Stomach (tissue), 4 donors: Measurements from ENCODE around the gene STYXL2.

ENCODE experiments used
- CTCF ChIP-seq, 7 experiments: fragments of 450-650 bp in 4 of 7; fragments of 200-600 bp in 3 of 7; sonication (generic) in 3 of 7; IDR thresholded peaks; one replicate each; pipeline ENCODE4 v1.5.1; 2016 to 2019; ENCODE audit warnings: antibody characterized with exemption in 7 of 7, control low read depth in 2 of 7, mild to moderate bottlenecking in 1 of 7
- EP300 ChIP-seq: sonication (generic); formaldehyde crosslinking; IDR thresholded peaks from one replicate; pipeline ENCODE4 v1.6.1; 2017; ENCODE audit warnings: antibody characterized with exemption
- POLR2A ChIP-seq, 4 donors: fragments of 450-650 bp; IDR thresholded peaks; one replicate each; pipeline ENCODE4 v1.6.1; 2016; ENCODE audit warnings: antibody characterized with exemption in 4 of 4, control low read depth in 2 of 4, mild to moderate bottlenecking in 1 of 4, moderate library complexity in 1 of 4
- POLR2AphosphoS5 ChIP-seq, 3 donors: sonication (generic); formaldehyde crosslinking; IDR thresholded peaks; one replicate each; pipeline ENCODE4 v1.6.1; 2016; ENCODE audit warnings: antibody characterized with exemption in 3 of 3

GRCh38 chr1:167114725-167115124 is 20.9 kb downstream of the STYXL2 start:
- no peak for TF ChIP-seq CTCF (IDR thresholded peaks at IDR 0.05)
- TF ChIP-seq POLR2A (IDR thresholded peaks at IDR 0.05): no peak
- no peak for TF ChIP-seq EP300
- no peak for TF ChIP-seq POLR2AphosphoS5 (IDR thresholded peaks at IDR 0.05)
